Measurements from ENCODE around the gene LRRC4C.

DNA sequence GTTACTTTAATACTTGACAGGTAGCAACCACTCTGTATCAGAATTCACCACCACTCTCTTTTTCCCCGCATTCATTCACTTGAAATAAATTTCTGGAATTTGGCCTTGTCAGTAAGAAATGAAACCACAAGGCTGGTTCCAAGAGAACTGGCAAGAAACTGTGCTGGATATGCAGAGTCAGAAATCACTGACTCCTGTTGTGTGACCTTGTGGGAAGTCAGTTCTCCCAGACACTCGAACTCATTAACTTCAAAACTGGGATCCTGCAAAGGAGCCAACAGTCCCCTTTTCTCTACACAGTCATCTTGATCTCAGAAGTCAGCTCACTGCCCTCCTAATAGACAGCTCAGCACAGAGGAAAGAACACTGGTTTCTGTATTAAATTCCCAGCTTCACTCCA lies 142.7 kb downstream of the LRRC4C start:
- TF ChIP-seq, protein P1, sequence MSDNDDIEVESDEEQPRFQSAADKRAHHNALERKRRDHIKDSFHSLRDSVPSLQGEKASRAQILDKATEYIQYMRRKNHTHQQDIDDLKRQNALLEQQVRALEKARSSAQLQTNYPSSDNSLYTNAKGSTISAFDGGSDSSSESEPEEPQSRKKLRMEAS (IDR thresholded peaks at IDR 0.05): no peak
- no peak for TF ChIP-seq YY1 (IDR thresholded peaks at IDR 0.05; ENCODE audit: low read depth)
- TF ChIP-seq EP300 (IDR thresholded peaks at IDR 0.05; ENCODE audit: borderline replicate concordance): no peak
- no peak for TF ChIP-seq TAF1 (IDR thresholded peaks at IDR 0.05; ENCODE audit: low read depth)
